SK-N-SH treated with all-trans-retinoic acid at 6 μM for 48 hours (cell line): ENCODE measurements around the gene FOXF1.

Experiments used
- ATAC-seq: fragments of 200-7000 bp; cut with Tn5 transposase; 3 replicates; pipeline ENCODE4 v1.9.1; 2020; ENCODE audit warnings: mild to moderate bottlenecking, moderate library complexity
- ARNTL ChIP-seq: fragments of 450-650 bp; formaldehyde crosslinking; IDR thresholded peaks from 2 replicates; pipeline ENCODE4 v1.5.0; 2020; ENCODE audit warnings: low read depth, mild to moderate bottlenecking, moderate library complexity, borderline replicate concordance
- BACH2 ChIP-seq: fragments of 250-450 bp; sonication (Bioruptor Pico); IDR thresholded peaks from 2 replicates; pipeline ENCODE4 v1.9.0; 2021; ENCODE audit warnings: mild to moderate bottlenecking, borderline replicate concordance
- CREB5 ChIP-seq: fragments of 250-450 bp; sonication (Bioruptor Pico); IDR thresholded peaks from 2 replicates; pipeline ENCODE4 v1.5.1; 2020; ENCODE audit warnings: low read depth, mild to moderate bottlenecking, moderate library complexity
- CSDC2 ChIP-seq: fragments of 250-450 bp; sonication (Bioruptor Pico); IDR thresholded peaks from 2 replicates; pipeline ENCODE4 v1.5.0; 2020; ENCODE audit warnings: mild to moderate bottlenecking, moderate library complexity
- CSRNP3 ChIP-seq: fragments of 250-450 bp; sonication (Bioruptor Pico); IDR thresholded peaks from 2 replicates; pipeline ENCODE4 v1.5.1; 2021; ENCODE audit warnings: mild to moderate bottlenecking, moderate library complexity
- ESRRG ChIP-seq: fragments of 250-450 bp; sonication (Bioruptor Pico); IDR thresholded peaks from 2 replicates; pipeline ENCODE4 v1.6.1; 2021; ENCODE audit warnings: mild to moderate bottlenecking
- GLIS3 ChIP-seq: fragments of 250-450 bp; sonication (Bioruptor Pico); IDR thresholded peaks from 2 replicates; pipeline ENCODE4 v1.5.0; 2020; ENCODE audit warnings: mild to moderate bottlenecking, moderate library complexity
- ISL1 ChIP-seq: fragments of 250-450 bp; sonication (Bioruptor Pico); IDR thresholded peaks from 2 replicates; pipeline ENCODE4 v2.1.2; 2022; ENCODE audit warnings: mild to moderate bottlenecking, moderate library complexity
- PATZ1 ChIP-seq: fragments of 250-450 bp; sonication (Bioruptor Pico); IDR thresholded peaks from 2 replicates; pipeline ENCODE4 v1.8.0; 2020; ENCODE audit warnings: mild to moderate bottlenecking, moderate library complexity, borderline replicate concordance
- POU6F1 ChIP-seq: fragments of 250-450 bp; sonication (Bioruptor Pico); IDR thresholded peaks from 2 replicates; pipeline ENCODE4 v1.8.0; 2021; ENCODE audit warnings: low read depth, mild to moderate bottlenecking, moderate library complexity, borderline replicate concordance
- PPARA ChIP-seq: fragments of 250-450 bp; sonication (Bioruptor Pico); IDR thresholded peaks from 2 replicates; pipeline ENCODE4 v1.5.0; 2020; ENCODE audit warnings: mild to moderate bottlenecking, borderline replicate concordance
- RARB ChIP-seq: fragments of 250-450 bp; sonication (Bioruptor Pico); IDR thresholded peaks from 2 replicates; pipeline ENCODE4 v1.8.0; 2021; ENCODE audit warnings: mild to moderate bottlenecking, moderate library complexity
- SNAI2 ChIP-seq: fragments of 250-450 bp; sonication (Bioruptor Pico); IDR thresholded peaks from 2 replicates; pipeline ENCODE4 v1.5.0; 2020; ENCODE audit warnings: mild to moderate bottlenecking, moderate library complexity
- TOX ChIP-seq: fragments of 250-450 bp; sonication (Bioruptor Pico); IDR thresholded peaks from 2 replicates; pipeline ENCODE4 v1.8.0; 2021; ENCODE audit warnings: mild to moderate bottlenecking, moderate library complexity, borderline replicate concordance
- TSHZ2 ChIP-seq: fragments of 250-450 bp; sonication (Bioruptor Pico); IDR thresholded peaks from 2 replicates; pipeline ENCODE4 v1.5.0; 2020; ENCODE audit warnings: mild to moderate bottlenecking, moderate library complexity
- ZC3H10 ChIP-seq: fragments of 250-450 bp; sonication (Bioruptor Pico); IDR thresholded peaks from 2 replicates; pipeline ENCODE4 v1.5.1; 2021; ENCODE audit warnings: mild to moderate bottlenecking, moderate library complexity
- ZFP3 ChIP-seq: fragments of 250-450 bp; sonication (Bioruptor Pico); IDR thresholded peaks from 2 replicates; pipeline ENCODE4 v1.5.0; 2020; ENCODE audit warnings: mild to moderate bottlenecking, moderate library complexity
- ZFP30 ChIP-seq: fragments of 450-650 bp; formaldehyde crosslinking; IDR thresholded peaks from 2 replicates; pipeline ENCODE4 v1.5.0; 2022; ENCODE audit warnings: mild to moderate bottlenecking, moderate library complexity
- ZNF565 ChIP-seq: fragments of 450-650 bp; formaldehyde crosslinking; conservative IDR thresholded peaks from 2 replicates; pipeline ENCODE4 v1.5.0; 2020; ENCODE audit warnings: low read depth, mild to moderate bottlenecking, moderate library complexity
- ZNF70 ChIP-seq: fragments of 450-650 bp; formaldehyde crosslinking; IDR thresholded peaks from 2 replicates; pipeline ENCODE4 v1.5.0; 2020; ENCODE audit warnings: mild to moderate bottlenecking, moderate library complexity
- ZNF8 ChIP-seq: fragments of 450-650 bp; formaldehyde crosslinking; IDR thresholded peaks from 2 replicates; pipeline ENCODE4 v1.5.0; 2020; ENCODE audit warnings: mild to moderate bottlenecking, moderate library complexity

FOXF1 gene

GRCh38 chr16:86538196-86538780 lies 28.0 kb downstream of the FOXF1 start:
- ATAC-seq, result no peak
- TF ChIP-seq CREB5, result no peak
- no peak for TF ChIP-seq ZNF8 (CRISPR knock-in tag)
- no peak for TF ChIP-seq TSHZ2 (CRISPR knock-in tag)
- TF ChIP-seq SNAI2, result no peak
- TF ChIP-seq ISL1 (CRISPR knock-in tag), result no peak
- no peak for TF ChIP-seq GLIS3
- no peak for TF ChIP-seq ZFP3 (CRISPR knock-in tag)
- no peak for TF ChIP-seq RARB
- TF ChIP-seq TOX (CRISPR knock-in tag), result no peak
- no peak for TF ChIP-seq ARNTL
- no peak for TF ChIP-seq ESRRG (CRISPR knock-in tag)
- no peak for TF ChIP-seq CSDC2 (CRISPR knock-in tag)
- no peak for TF ChIP-seq ZNF70 (CRISPR knock-in tag)
- TF ChIP-seq, all 23 proteins: peak for 0

GRCh38 chr16:86540894-86541293 lies 30.6 kb downstream of the FOXF1 start:
- no peak for ATAC-seq
- TF ChIP-seq CSRNP3 (CRISPR knock-in tag) (no peak), ESRRG (CRISPR knock-in tag) (no peak), ZFP30 (CRISPR knock-in tag) (no peak), RARB (no peak), SNAI2 (no peak), BACH2 (CRISPR knock-in tag) (no peak), ZNF565 (CRISPR knock-in tag) (no peak), ZNF70 (CRISPR knock-in tag) (no peak), POU6F1 (CRISPR knock-in tag) (no peak)

GRCh38 chr16:86541560-86541959 lies 31.2 kb downstream of the FOXF1 start:
- ATAC-seq, result no peak
- TF ChIP-seq ZNF70 (CRISPR knock-in tag) (no peak), GLIS3 (no peak), ESRRG (CRISPR knock-in tag) (no peak), RARB (no peak), PPARA (no peak), ZNF565 (CRISPR knock-in tag) (no peak), PATZ1 (CRISPR knock-in tag) (no peak), CSRNP3 (CRISPR knock-in tag) (no peak), ZFP30 (CRISPR knock-in tag) (no peak), CSDC2 (CRISPR knock-in tag) (no peak), BACH2 (CRISPR knock-in tag) (no peak), ZC3H10 (CRISPR knock-in tag) (no peak)
